Suprapubic skin (tissue), 4 donors: ENCODE data around the gene SLC36A1. TPM values are rescaled to one million over a fixed set of nuclear protein-coding genes. Genes with fewer than 3 reads are reported as not detected.

Experiments used
- DNase-seq, 2 donors: peaks; one replicate each; pipeline ENCODE4 v3.0.0-alpha.2; 2019; ENCODE audit warnings: low spot score in 2 of 2
- H3K27ac ChIP-seq: fragments of 200-600 bp; sonication (generic); one replicate; pipeline ENCODE4 v1.5.1; 2019
- H3K27me3 ChIP-seq: fragments of 200-600 bp; sonication (generic); one replicate; pipeline ENCODE4 v1.5.1; 2019
- H3K36me3 ChIP-seq: fragments of 200-600 bp; sonication (generic); one replicate; pipeline ENCODE4 v1.5.1; 2019
- H3K4me1 ChIP-seq: fragments of 200-600 bp; sonication (generic); one replicate; pipeline ENCODE4 v1.5.1; 2019
- H3K4me3 ChIP-seq: fragments of 200-600 bp; sonication (generic); one replicate; pipeline ENCODE4 v1.5.1; 2019; ENCODE audit warnings: mild to moderate bottlenecking
- H3K9me3 ChIP-seq: fragments of 200-600 bp; sonication (generic); one replicate; pipeline ENCODE4 v1.5.1; 2019
- EP300 ChIP-seq: sonication (generic); formaldehyde crosslinking; IDR thresholded peaks from one replicate; pipeline ENCODE4 v1.6.1; 2017; ENCODE audit warnings: antibody characterized with exemption
- POLR2A ChIP-seq, 2 donors: fragments of 450-650 bp; IDR thresholded peaks; one replicate each; pipeline ENCODE4 v1.6.1; 2017; ENCODE audit warnings: antibody characterized with exemption in 2 of 2, mild to moderate bottlenecking in 2 of 2, moderate library complexity in 2 of 2
- POLR2AphosphoS5 ChIP-seq, 3 donors: sonication (generic); formaldehyde crosslinking; IDR thresholded peaks; one replicate each; pipeline ENCODE4 v1.6.1; 2017; ENCODE audit warnings: antibody characterized with exemption in 3 of 3
- WGBS: methylation state at CpG from one replicate; pipeline ENCODE4 v1.1.5; 2018; 5-methylcytosine and 5-hydroxymethylcytosine counted together
- total RNA-seq, 4 donors: library from RNA; depleted of rRNA; stranded (reverse); fragments of >200 nt; gene quantifications; one replicate each; pipeline ENCODE4 v1.1.0, GENCODE V29; 2016
- TF ChIP-seq, protein P1 (sequence below), 2 donors: fragments of 200-600 bp in 1 of 2; fragments of 450-650 bp in 1 of 2; sonication (generic) in 1 of 2; IDR thresholded peaks; one replicate each; pipeline ENCODE4 v1.5.1; 2016 to 2019; ENCODE audit warnings: antibody characterized with exemption in 2 of 2, mild to moderate bottlenecking in 1 of 2, moderate library complexity in 1 of 2

SLC36A1 gene
- total RNA-seq, 4 donors from 2014 or later, result 7.2 to 16.5 (median 8.1) TPM

DNA sequence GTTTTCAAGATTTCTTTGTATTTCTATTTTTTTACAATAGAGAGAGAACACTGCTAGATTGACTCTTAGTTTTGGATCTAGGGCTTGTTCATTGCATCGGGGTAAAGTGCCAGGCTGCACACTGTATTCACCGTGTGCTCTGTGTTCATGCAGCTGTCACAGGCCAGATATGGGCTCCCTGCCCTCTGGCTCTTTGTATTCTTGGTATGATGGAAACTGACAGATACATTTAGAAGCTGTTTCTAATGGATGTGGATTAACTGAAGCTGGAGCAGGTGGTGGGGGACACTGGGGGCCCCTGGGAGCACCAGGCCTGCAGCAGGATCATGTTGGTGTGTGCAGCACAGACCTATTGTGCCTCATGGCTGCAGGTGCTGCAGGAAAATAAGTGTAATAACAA is 28.0 kb downstream of the SLC36A1 start:
- no peak for DNase-seq
- Histone ChIP-seq H3K4me1 (no peaks in the 10 kb centered on the region), H3K27ac (no peak overlapping the region), H3K9me3 (no peaks in the 10 kb centered on the region), H3K36me3 (peaks cover 70% of the 10 kb centered on the region), H3K4me3 (no peak overlapping the region), H3K27me3 (no peaks in the 10 kb centered on the region)
- WGBS, result 74% methylated on average over 2 of the region's 2 CpGs
- TF ChIP-seq EP300 (no peak), POLR2A (IDR thresholded peaks at IDR 0.05) (no peak), POLR2AphosphoS5 (IDR thresholded peaks at IDR 0.05) (no peak)
- TF ChIP-seq, protein P1, sequence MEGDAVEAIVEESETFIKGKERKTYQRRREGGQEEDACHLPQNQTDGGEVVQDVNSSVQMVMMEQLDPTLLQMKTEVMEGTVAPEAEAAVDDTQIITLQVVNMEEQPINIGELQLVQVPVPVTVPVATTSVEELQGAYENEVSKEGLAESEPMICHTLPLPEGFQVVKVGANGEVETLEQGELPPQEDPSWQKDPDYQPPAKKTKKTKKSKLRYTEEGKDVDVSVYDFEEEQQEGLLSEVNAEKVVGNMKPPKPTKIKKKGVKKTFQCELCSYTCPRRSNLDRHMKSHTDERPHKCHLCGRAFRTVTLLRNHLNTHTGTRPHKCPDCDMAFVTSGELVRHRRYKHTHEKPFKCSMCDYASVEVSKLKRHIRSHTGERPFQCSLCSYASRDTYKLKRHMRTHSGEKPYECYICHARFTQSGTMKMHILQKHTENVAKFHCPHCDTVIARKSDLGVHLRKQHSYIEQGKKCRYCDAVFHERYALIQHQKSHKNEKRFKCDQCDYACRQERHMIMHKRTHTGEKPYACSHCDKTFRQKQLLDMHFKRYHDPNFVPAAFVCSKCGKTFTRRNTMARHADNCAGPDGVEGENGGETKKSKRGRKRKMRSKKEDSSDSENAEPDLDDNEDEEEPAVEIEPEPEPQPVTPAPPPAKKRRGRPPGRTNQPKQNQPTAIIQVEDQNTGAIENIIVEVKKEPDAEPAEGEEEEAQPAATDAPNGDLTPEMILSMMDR (IDR thresholded peaks at IDR 0.05), result no peak

DNA sequence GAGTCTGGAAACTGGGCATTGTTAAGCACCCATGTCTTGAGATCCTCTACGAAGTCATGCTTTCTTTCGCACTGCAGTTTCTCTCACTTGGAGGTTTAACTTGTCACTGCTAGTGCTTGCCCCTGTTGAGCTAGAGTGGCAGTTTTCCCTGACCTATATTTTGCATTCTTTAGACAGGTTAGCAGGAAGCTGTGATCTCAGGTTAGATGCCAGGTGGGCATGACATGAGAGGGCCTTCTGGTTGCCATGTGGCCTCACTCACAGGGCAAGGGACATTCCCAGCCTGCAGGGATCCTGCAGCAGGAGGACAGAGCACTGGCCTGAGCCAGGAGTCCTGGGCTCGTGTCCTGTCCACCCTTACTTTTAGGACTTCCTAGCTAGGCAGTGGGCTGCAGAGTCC is 28.6 kb downstream of the SLC36A1 start:
- WGBS, result 93% methylated on average over 3 of the region's 3 CpGs
- H3K36me3 ChIP-seq, result peaks cover 72% of the 10 kb centered on the region
- TF ChIP-seq EP300, result no peak
- TF ChIP-seq, protein P1 (IDR thresholded peaks at IDR 0.05), result no peak
- TF ChIP-seq POLR2AphosphoS5 (IDR thresholded peaks at IDR 0.05), result no peak
- TF ChIP-seq POLR2A (IDR thresholded peaks at IDR 0.05), result no peak

DNA sequence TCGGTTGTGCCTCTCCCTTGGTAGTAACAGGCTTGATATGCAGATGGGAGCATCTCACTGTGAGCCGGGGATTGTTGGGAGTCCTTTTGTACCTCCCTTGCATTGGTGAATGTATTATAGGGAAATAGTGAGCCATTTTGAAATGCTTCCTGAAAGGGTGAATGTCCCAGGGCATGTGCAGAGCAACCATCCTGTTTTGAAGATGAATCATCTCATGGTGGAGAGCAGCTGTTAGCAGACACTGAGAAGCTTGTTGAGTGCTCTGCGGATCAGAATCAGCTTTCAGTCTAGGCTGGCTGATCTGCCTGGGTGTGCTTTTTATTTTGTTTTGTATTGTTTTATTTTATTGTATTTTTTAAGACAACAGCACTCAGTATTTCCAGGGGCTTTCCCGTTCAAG is 29.7 kb downstream of the SLC36A1 start:
- no peak for TF ChIP-seq POLR2A (IDR thresholded peaks at IDR 0.05)
- TF ChIP-seq POLR2AphosphoS5 (IDR thresholded peaks at IDR 0.05), result no peak
- no peak for TF ChIP-seq EP300
- TF ChIP-seq, protein P1 (IDR thresholded peaks at IDR 0.05), result no peak

More for the DNA sequence above, 28.6 kb downstream of the SLC36A1 start:
- Histone ChIP-seq H3K4me3 (no peak overlapping the region), H3K4me1 (no peaks in the 10 kb centered on the region), H3K27ac (no peak overlapping the region), H3K27me3 (no peaks in the 10 kb centered on the region), H3K9me3 (no peaks in the 10 kb centered on the region)
- no peak for DNase-seq

DNA sequence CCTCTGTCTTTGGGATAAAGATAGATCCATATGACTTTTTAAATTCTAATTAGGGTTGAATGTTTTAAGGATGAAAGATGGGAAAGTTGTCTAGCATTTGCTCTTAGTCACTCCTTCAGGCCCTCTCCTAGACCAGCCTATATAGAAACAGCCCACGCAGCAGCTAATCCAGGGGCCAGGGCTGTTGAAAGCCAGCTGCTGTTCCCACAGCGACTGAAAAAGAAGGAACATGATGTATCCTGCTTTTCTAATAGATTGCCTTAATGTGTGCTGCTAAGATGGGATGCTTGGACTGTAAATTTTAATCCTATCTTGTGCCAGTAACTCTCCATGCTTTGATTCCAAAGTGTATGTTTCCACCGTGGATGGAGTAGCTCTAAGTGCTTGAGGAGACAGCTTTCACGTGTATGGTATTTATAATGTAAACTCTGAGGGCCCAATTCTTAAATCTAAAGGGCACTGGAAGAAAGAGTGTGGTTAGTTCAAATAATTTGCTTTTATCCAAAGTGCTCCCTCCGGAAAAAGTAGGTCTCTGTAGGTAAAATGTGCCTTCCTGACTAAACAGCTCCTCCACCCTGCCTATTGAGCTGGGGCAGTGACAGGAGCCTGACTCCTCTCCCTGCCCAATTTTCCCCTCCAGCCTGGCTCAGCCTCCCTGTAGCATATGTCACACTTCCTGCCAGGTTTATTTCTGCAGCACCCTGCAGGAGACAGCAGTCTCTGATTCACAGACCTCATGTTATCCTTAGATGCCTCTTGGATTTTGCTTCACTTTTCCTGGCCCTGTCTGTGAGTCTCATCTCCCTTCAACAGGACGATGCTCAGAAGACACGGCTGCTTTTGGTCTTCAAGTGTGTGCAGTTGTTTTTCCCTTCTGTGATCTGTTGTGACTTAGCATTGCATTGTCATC is 33.2 kb downstream of the SLC36A1 start:
- DNase-seq, result no peak
- TF ChIP-seq POLR2AphosphoS5 (IDR thresholded peaks at IDR 0.05) (no peak), EP300 (no peak), POLR2A (IDR thresholded peaks at IDR 0.05) (no peak)
- TF ChIP-seq, protein P1 (IDR thresholded peaks at IDR 0.05), result no peak
- Histone ChIP-seq H3K27me3 (no peaks in the 10 kb centered on the region), H3K4me1 (no peaks in the 10 kb centered on the region), H3K27ac (no peak overlapping the region), H3K36me3 (peaks cover 57% of the 10 kb centered on the region), H3K4me3 (no peak overlapping the region), H3K9me3 (no peaks in the 10 kb centered on the region)
- 67% methylated on average over 7 of the region's 7 CpGs for WGBS

More for the DNA sequence above, 29.7 kb downstream of the SLC36A1 start:
- Histone ChIP-seq H3K27me3 (no peaks in the 10 kb centered on the region), H3K9me3 (no peaks in the 10 kb centered on the region), H3K36me3 (peaks cover 65% of the 10 kb centered on the region), H3K4me3 (no peak overlapping the region), H3K27ac (no peak overlapping the region), H3K4me1 (no peaks in the 10 kb centered on the region)
- 77% methylated on average over 4 of the region's 4 CpGs for WGBS
- no peak for DNase-seq

DNA sequence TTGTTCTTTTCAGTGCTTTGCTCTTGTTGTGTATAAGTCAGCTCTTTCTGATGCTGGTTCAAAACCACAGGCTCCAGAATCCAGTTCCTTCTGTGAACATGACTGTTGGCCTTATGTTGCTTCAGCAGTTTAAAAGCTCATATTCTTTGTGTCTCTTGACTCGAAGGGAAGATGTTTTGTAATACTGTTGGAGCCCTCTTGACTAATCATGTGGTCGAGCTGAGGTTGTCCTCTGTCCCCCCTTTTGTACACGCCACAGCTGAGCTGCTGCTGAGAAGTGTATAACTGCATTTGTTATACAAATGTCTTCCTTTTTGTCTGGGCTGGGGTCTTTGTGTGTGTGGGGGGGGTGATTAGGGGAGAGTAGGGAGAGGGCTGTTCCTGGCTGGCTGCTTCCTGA is 35.8 kb downstream of the SLC36A1 start:
- H3K27ac ChIP-seq, result no peak overlapping the region

More for the DNA sequence above, 35.8 kb downstream of the SLC36A1 start:
- 77% methylated on average over 3 of the region's 3 CpGs for WGBS
- H3K4me3 ChIP-seq, result no peak overlapping the region
- peaks cover 56% of the 10 kb centered on the region for H3K36me3 ChIP-seq
- TF ChIP-seq POLR2AphosphoS5 (IDR thresholded peaks at IDR 0.05), result no peak
- TF ChIP-seq, protein P1 (IDR thresholded peaks at IDR 0.05), result no peak
- TF ChIP-seq EP300, result no peak
- no peak for TF ChIP-seq POLR2A (IDR thresholded peaks at IDR 0.05)
- no peak for DNase-seq
- no peaks in the 10 kb centered on the region for H3K9me3 ChIP-seq
- no peaks in the 10 kb centered on the region for H3K4me1 ChIP-seq
- H3K27me3 ChIP-seq, result no peaks in the 10 kb centered on the region
